HepG2 (cell line): Measurements from ENCODE around the gene SEPTIN2. TPM values are rescaled to one million over a fixed set of nuclear protein-coding genes. Genes with fewer than 3 reads are reported as not detected.

Source experiments
- ASH2L ChIP-seq: fragments of 300-600, 200-600 bp; sonication (generic); IDR thresholded peaks from 2 replicates; pipeline ENCODE4 v1.7.0; 2017; ENCODE audit warnings: low read depth, mild to moderate bottlenecking, moderate library complexity, mixed read lengths, low read length; ENCODE audit not compliant: insufficient read length
- ATF2 ChIP-seq: sonication (generic); formaldehyde crosslinking; IDR thresholded peaks from 2 replicates; pipeline ENCODE4 v1.4.0; 2020; ENCODE audit warnings: missing genetic modification reagents
- CEBPB ChIP-seq: IDR thresholded peaks from 2 replicates; pipeline ENCODE4 v1.6.1; 2011; ENCODE audit warnings: low read depth, low read length, improper control_type of control experiment, borderline replicate concordance
- CEBPG ChIP-seq: IDR thresholded peaks from 2 replicates; pipeline ENCODE4 v1.6.1; 2016
- CREBL2 ChIP-seq: sonication (generic); formaldehyde crosslinking; IDR thresholded peaks from 2 replicates; pipeline ENCODE4 v1.8.1; 2023; ENCODE audit warnings: missing genetic modification reagents, mild to moderate bottlenecking, borderline replicate concordance
- ELF4 ChIP-seq: sonication (generic); formaldehyde crosslinking; IDR thresholded peaks from 2 replicates; pipeline ENCODE4 v1.5.0; 2020; ENCODE audit warnings: missing genetic modification reagents, mild to moderate bottlenecking, moderate library complexity, borderline replicate concordance
- FOXK1 ChIP-seq: sonication (generic); formaldehyde crosslinking; IDR thresholded peaks from 2 replicates; pipeline ENCODE4 v1.4.0; 2020; ENCODE audit warnings: low read depth, missing genetic modification reagents, borderline replicate concordance
- HNF4G ChIP-seq, 2 experiments: sonication (generic) in 1 of 2; formaldehyde crosslinking in 1 of 2; IDR thresholded peaks; 2 replicates each; pipeline versions ENCODE4 v1.4.0 to v1.6.1; 2011 to 2020; ENCODE audit warnings: borderline replicate concordance in 2 of 2, low read depth in 2 of 2, mild to moderate bottlenecking in 2 of 2, low read length in 1 of 2, missing genetic modification reagents in 1 of 2, moderate library complexity in 1 of 2
- NCOR1 ChIP-seq: fragments of 200-600 bp; sonication (generic); IDR thresholded peaks from 2 replicates; pipeline ENCODE4 v1.7.0; 2017; ENCODE audit warnings: antibody characterized with exemption, low read length, borderline replicate concordance
- NFIC ChIP-seq: IDR thresholded peaks from 2 replicates; pipeline ENCODE4 v1.6.1; 2012; ENCODE audit warnings: mild to moderate bottlenecking, low read length, inconsistent platforms
- PAXIP1 ChIP-seq: sonication (generic); formaldehyde crosslinking; conservative IDR thresholded peaks from 2 replicates; pipeline ENCODE4 v1.4.0; 2020; ENCODE audit warnings: mild to moderate bottlenecking, missing genetic modification reagents, moderate library complexity
- PPARG ChIP-seq: conservative IDR thresholded peaks from 2 replicates; pipeline ENCODE4 v1.6.1; 2016; ENCODE audit warnings: missing biosample characterization, missing genetic modification reagents
- RARA ChIP-seq: IDR thresholded peaks from 2 replicates; pipeline ENCODE4 v1.6.1; 2016; ENCODE audit warnings: missing genetic modification reagents, missing compliant biosample characterization
- RXRB ChIP-seq: IDR thresholded peaks from 2 replicates; pipeline ENCODE4 v1.6.1; 2016; ENCODE audit warnings: borderline replicate concordance, missing genetic modification reagents, missing compliant biosample characterization
- SAP130 ChIP-seq: IDR thresholded peaks from 2 replicates; pipeline ENCODE4 v1.6.1; 2016; ENCODE audit warnings: low read depth
- SMYD3 ChIP-seq: sonication (generic); formaldehyde crosslinking; IDR thresholded peaks from 2 replicates; pipeline ENCODE4 v1.8.1; 2023; ENCODE audit warnings: mild to moderate bottlenecking, missing genetic modification reagents
- SOX5 ChIP-seq: IDR thresholded peaks from 2 replicates; pipeline ENCODE4 v1.6.1; 2016; ENCODE audit warnings: borderline replicate concordance
- ZBTB26 ChIP-seq: IDR thresholded peaks from 2 replicates; pipeline ENCODE4 v1.6.1; 2016; ENCODE audit warnings: missing compliant biosample characterization, missing genetic modification reagents, borderline replicate concordance
- ZGPAT ChIP-seq: IDR thresholded peaks from 2 replicates; pipeline ENCODE4 v1.6.1; 2016; ENCODE audit warnings: mild to moderate bottlenecking
- ZNF607 ChIP-seq: sonication (generic); formaldehyde crosslinking; IDR thresholded peaks from 2 replicates; pipeline ENCODE4 v1.5.1; 2020; ENCODE audit warnings: missing genetic modification reagents, mild to moderate bottlenecking, borderline replicate concordance
- ZSCAN29 ChIP-seq: sonication (generic); formaldehyde crosslinking; conservative IDR thresholded peaks from 2 replicates; pipeline ENCODE4 v1.4.0; 2020; ENCODE audit warnings: mild to moderate bottlenecking, missing genetic modification reagents
- polyA plus RNA-seq, 8 experiments: library from polyadenylated mRNA; depleted of rRNA in 3 of 8; stranded (reverse) in 7 of 8; unstranded in 1 of 8; fragments of >200 nt; fragmentation: Illumina TruSeq in 4 of 8; extraction: Trizol in 4 of 8; gene quantifications; 2 replicates each; pipeline versions ENCODE4 v1.2.1 to v1.2.3, GENCODE V29; 2011 to 2016; ENCODE audit warnings: low read depth in 4 of 8, missing spikeins in 1 of 8, mixed read lengths in 1 of 8; ENCODE audit not compliant: insufficient read depth in 1 of 8
- total RNA-seq, 5 experiments: library from RNA; depleted of rRNA; stranded (reverse); fragments of >200 nt; fragmentation: Illumina TruSeq; extraction: Trizol; gene quantifications; 2 replicates each; pipeline ENCODE4 v1.2.3, GENCODE V29; 2016; ENCODE audit warnings: low read depth in 1 of 5

Gene SEPTIN2
- total and polyA plus RNA-seq, 2 of the 13 experiments (the other 11 are each of a cell fraction or from before 2014, with no cell fraction given): 493 to 733 TPM

- peak; percentile 43; the same call in 1 of the 2 replicates for TF ChIP-seq RXRB (CRISPR knock-in tag)
- TF ChIP-seq ZGPAT: 0 out of 2 replicates have a peak, but pooled peaks have one; percentile 26
- peak; percentile 65 for TF ChIP-seq SAP130 (CRISPR knock-in tag)
- TF ChIP-seq CEBPB: peak; percentile 92
- no peak for TF ChIP-seq ELF4 (CRISPR knock-in tag)
- TF ChIP-seq SMYD3 (CRISPR knock-in tag): 0 out of 2 replicates have a peak, but pooled peaks have one; percentile 45
- TF ChIP-seq PAXIP1 (CRISPR knock-in tag): peak; percentile 86
- TF ChIP-seq ATF2 (CRISPR knock-in tag): peak; percentile 19; the same call in 1 of the 2 replicates
- TF ChIP-seq ZNF607 (CRISPR knock-in tag): no peak
- peak; percentile 89 for TF ChIP-seq ASH2L
- TF ChIP-seq RARA (CRISPR knock-in tag): peak; percentile 71; the same call in 1 of the 2 replicates
- peak; percentile 86; the same call in 1 of the 2 replicates for TF ChIP-seq NCOR1
- TF ChIP-seq SOX5 (CRISPR knock-in tag): peak; percentile 54; the same call in 1 of the 2 replicates
- peak; percentile 54; the same call in 1 of the 2 replicates for TF ChIP-seq NFIC
- peak; percentile 54; the same call in 1 of the 2 replicates for TF ChIP-seq PPARG (CRISPR knock-in tag)
- 0 out of 2 replicates have a peak, but pooled peaks have one; percentile 86 for TF ChIP-seq ZBTB26 (CRISPR knock-in tag)
- peak; percentile 43; the same call in 1 of the 2 replicates for TF ChIP-seq HNF4G (IDR thresholded peaks at IDR 0.05; ENCODE audit: borderline replicate concordance, low read depth, low read length)
- TF ChIP-seq HNF4G (CRISPR knock-in tag; IDR thresholded peaks at IDR 0.05; ENCODE audit: borderline replicate concordance, low read depth): no peak
- TF ChIP-seq CEBPG: peak; percentile 89
- TF ChIP-seq FOXK1 (CRISPR knock-in tag): peak; percentile 60; the same call in 1 of the 2 replicates
- no peak for TF ChIP-seq ZSCAN29
- TF ChIP-seq CREBL2 (CRISPR knock-in tag): no peak
Measured at GRCh38 chr2:241351640-241352031, 35.9 kb downstream of the SEPTIN2 start (continued).
